ENCODE results near the gene SLX4IP.
"Not testable (repeated sequence)": the region's sequence is repeated elsewhere in the genome, so short reads cannot be mapped to it uniquely, and the experiment has no call there.

- TF ChIP-seq CTCF (IDR thresholded peaks at IDR 0.05 in 8 of 11, conservative IDR thresholded peaks at IDR 0.05 in 3 of 11); POLR2A (IDR thresholded peaks at IDR 0.05): not testable (repeated sequence)
These were observed 182.5 kb downstream of the SLX4IP start for GRCh38 chr20:10617549-10618133.
